ENCODE measurements around the gene FLT3.

The FLT3 gene

DNA sequence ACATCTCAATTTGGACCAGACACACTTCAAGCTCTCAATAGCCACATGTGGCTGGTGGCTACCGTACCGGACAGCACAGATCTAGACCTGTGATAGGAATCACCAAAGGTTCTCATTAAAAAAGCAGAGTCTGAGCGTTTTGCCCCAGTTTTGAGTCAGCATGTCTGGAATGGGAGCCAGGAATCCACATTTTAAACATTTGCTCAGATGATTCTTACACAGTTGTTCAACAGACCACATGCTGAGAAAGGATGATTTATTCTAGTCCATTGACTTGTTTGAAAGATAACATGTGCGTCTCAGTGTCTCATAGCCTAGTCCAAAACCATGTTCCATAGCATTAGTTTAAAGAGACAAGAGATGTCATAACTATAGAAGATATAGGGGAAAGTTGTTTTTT lies 53.4 kb downstream of the FLT3 start:
- no peak for DNase-seq (ENCODE audit: low read depth)
- TF ChIP-seq, protein P1, sequence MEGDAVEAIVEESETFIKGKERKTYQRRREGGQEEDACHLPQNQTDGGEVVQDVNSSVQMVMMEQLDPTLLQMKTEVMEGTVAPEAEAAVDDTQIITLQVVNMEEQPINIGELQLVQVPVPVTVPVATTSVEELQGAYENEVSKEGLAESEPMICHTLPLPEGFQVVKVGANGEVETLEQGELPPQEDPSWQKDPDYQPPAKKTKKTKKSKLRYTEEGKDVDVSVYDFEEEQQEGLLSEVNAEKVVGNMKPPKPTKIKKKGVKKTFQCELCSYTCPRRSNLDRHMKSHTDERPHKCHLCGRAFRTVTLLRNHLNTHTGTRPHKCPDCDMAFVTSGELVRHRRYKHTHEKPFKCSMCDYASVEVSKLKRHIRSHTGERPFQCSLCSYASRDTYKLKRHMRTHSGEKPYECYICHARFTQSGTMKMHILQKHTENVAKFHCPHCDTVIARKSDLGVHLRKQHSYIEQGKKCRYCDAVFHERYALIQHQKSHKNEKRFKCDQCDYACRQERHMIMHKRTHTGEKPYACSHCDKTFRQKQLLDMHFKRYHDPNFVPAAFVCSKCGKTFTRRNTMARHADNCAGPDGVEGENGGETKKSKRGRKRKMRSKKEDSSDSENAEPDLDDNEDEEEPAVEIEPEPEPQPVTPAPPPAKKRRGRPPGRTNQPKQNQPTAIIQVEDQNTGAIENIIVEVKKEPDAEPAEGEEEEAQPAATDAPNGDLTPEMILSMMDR (IDR thresholded peaks at IDR 0.05; ENCODE audit: low read depth, low read length, missing control alignments) = no peak
- no peak overlapping the region for H3K4me3 ChIP-seq (ENCODE audit: low read depth, low read length)

- TF ChIP-seq, protein P1 (IDR thresholded peaks at IDR 0.05; ENCODE audit: low read depth, low read length, missing control alignments) = no peak
- H3K4me3 ChIP-seq (ENCODE audit: low read depth, low read length) = no peak overlapping the region
- no peak for DNase-seq (ENCODE audit: low read depth)
These were observed 54.5 kb downstream of the FLT3 start for GRCh38 chr13:28045861-28046260.

DNA sequence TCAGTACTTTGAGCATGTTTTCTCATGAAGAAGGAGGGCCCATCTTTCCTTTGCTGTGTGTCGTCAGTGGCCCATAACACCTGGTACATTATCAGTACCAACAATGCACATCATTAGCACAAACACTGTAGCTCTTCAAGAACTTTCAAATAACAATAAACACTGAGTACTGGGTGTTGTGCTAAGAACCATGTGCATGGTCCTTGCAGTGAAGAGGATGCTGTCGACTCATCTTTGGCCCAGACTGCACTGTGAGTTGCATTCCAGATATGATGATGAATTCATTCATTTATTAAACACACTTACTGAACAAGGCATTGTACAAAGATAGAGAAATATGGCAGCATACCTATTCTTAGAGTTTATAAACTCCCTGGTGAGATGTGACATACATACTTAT lies 55.8 kb downstream of the FLT3 start:
- TF ChIP-seq, protein P1 (IDR thresholded peaks at IDR 0.05; ENCODE audit: low read depth, low read length, missing control alignments) = no peak
- DNase-seq (ENCODE audit: low read depth) = no peak
- no peak overlapping the region for H3K4me3 ChIP-seq (ENCODE audit: low read depth, low read length)

- DNase-seq (ENCODE audit: low read depth) = no peak
- TF ChIP-seq, protein P1 (IDR thresholded peaks at IDR 0.05; ENCODE audit: low read depth, low read length, missing control alignments) = no peak
- no peak overlapping the region for H3K4me3 ChIP-seq (ENCODE audit: low read depth, low read length)
These were observed 57.2 kb downstream of the FLT3 start for GRCh38 chr13:28043224-28043623.

- no peak for DNase-seq (ENCODE audit: low read depth)
- no peak overlapping the region for H3K4me3 ChIP-seq (ENCODE audit: low read depth, low read length)
- TF ChIP-seq, protein P1 (IDR thresholded peaks at IDR 0.05; ENCODE audit: low read depth, low read length, missing control alignments) = no peak
These were observed 58.9 kb downstream of the FLT3 start for GRCh38 chr13:28041501-28041900.

DNA sequence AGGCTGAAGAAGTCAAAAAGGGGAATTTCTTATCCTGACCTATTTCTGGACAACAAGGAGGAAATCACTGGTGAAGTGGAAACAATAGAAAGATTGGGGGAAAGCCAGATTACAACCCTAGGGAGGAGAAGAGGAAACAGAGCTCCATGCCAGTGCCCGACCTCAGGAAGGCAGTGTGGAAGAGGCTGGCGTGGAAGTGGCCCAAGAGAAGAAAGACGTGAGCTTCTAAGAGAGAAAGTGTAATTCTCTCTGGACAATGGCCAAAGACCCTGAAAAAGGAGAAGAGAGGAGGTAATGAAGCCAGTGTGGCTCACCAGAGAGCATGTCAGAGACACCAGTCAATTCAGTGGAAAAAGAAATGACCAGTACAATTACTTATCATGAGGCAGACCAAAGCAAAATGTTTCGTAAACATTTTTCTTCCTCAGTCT lies 59.3 kb downstream of the FLT3 start:
- no peak for DNase-seq (ENCODE audit: low read depth)
- TF ChIP-seq, protein P1 (IDR thresholded peaks at IDR 0.05; ENCODE audit: low read depth, low read length, missing control alignments) = no peak
- H3K4me3 ChIP-seq (ENCODE audit: low read depth, low read length) = no peak overlapping the region

DNA sequence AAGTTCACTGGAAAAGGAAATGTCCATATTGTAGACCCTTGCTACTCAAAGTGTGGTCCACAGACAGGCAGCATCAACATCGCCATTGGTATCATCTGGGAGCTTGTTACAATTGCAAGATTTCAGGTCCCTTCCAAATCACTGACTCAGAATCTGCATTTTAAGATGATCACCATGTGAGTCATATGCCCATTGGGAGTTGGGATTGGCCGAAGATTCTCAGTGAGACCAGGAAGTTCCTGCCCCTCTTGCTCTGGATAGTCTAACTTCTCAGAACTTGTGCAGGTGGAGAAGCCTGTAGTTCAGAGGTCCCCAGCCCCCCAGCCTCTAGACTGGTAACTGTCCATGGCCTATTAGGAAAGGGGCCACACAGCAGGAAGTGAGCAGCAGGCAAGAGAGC lies 63.0 kb downstream of the FLT3 start:
- no peak overlapping the region for H3K4me3 ChIP-seq (ENCODE audit: low read depth, low read length)
- no peak for DNase-seq (ENCODE audit: low read depth)
- TF ChIP-seq, protein P1 (IDR thresholded peaks at IDR 0.05; ENCODE audit: low read depth, low read length, missing control alignments) = no peak
